HG03354 (cell line): Measurements from ENCODE around the gene TTPAL.
A peak's percentile ranks its signal among the peaks of the same experiment; 100 is the strongest.

Experiments used
- ATAC-seq: cut with Tn5 transposase; IDR thresholded peaks from one replicate; pipeline ENCODE4 v1.9.1; 2021; ENCODE audit warnings: mild to moderate bottlenecking; ENCODE audit not compliant: unreplicated experiment, poor library complexity, severe bottlenecking

Gene TTPAL

DNA sequence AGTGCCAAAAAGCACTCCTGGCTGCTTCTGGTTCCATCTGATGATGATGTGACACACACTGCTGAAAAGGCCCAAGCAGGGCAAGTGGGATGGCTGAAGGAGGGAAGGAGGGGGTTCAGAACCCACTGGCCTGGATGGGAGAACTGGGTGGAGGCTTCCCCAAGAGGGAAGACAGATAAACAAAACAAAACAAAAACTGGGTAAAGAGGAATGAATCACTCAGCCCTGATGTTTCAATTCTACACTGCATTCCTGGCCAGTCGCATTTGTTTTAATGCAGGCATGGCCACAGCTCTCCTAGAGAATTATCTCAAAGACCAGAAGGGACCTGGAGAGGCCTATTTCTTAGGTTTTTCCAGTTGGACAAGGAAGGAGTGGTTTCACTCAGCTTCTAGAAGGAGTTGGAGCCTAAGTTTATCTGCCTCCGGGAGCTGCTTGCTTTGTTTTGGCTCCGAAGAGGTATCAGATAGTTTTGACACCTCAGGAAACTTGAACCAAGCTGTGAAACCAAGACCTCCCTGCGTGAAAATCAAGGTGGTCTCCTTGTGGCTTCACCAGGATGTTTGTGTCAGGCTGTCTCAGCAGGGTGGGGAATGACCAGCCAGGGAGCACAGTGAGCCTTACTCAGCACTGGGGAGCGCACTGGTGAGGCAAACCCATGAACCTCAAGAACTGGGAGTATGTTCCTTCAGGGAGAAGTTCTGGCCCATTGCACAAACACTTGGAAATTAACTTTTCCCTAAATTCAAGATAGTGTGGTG, 16.1 kb downstream of the TTPAL start:
- no peak for ATAC-seq

- no peak for ATAC-seq
These were observed 18.6 kb downstream of the TTPAL start for GRCh38 chr20:44494266-44494665.

DNA sequence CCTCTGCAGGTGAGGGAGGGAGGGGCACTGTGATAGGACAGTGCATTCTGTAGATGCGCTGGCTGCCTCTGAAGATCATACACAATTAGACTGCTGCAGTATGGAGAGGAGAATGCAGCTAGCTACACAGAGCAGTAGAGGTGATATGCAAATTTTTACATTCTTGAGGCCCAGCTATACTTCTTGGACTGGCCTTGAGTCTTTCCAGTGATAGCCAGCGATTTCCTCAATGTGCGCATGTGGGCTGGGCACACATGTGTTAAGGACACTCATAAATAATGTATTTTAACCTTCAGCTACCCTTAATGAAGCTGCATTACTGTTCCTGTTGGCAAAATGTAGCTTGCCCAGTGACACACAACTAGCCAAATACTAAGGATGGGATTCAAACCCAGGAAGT, 19.0 kb downstream of the TTPAL start:
- ATAC-seq = no peak

DNA sequence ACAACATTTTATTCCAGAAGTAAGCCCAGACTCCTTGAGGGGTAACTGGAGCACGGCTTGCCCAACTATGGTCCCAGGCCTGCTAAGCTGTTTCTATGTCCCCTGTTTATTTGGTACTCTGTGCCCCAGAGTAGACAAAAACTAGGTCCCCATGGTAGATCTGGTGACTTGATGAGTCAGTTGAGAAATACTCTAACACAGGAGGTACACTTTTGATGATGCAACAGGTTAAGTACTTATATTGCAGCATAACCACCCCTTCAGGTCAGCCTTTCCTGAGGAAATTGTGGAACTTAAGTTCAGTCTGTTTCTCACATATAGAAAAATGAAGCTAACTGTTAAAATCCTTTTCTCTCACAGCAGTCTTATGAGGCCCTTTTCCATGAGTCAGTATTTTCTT, 19.6 kb downstream of the TTPAL start:
- ATAC-seq = no peak

GRCh38 chr20:44495802-44496481, 20.3 kb downstream of the TTPAL start:
- peak; percentile 42 for ATAC-seq

GRCh38 chr20:44496976-44497375, 21.3 kb downstream of the TTPAL start:
- no peak for ATAC-seq

GRCh38 chr20:44497761-44498160, 22.1 kb downstream of the TTPAL start:
- ATAC-seq = no peak

DNA sequence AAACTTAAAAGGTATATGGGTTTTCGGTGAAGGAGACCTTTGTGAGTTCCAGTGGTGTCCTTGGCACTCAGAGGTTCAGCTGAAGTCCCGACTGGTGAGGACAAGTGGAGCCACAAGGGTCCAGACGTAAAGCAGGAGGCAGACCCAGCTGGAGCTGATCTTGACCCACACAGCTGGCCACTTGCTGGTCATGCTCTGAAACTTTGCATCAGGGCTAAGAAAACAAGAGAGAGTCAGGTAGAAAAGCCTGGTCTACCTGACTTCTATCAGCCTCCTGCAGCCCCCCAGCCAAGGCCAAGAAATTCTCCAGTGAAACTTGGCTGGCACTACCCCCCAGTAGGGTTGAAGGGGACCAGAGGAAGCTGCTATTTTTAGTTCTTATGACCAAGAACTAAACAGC, 24.5 kb downstream of the TTPAL start:
- ATAC-seq = no peak

DNA sequence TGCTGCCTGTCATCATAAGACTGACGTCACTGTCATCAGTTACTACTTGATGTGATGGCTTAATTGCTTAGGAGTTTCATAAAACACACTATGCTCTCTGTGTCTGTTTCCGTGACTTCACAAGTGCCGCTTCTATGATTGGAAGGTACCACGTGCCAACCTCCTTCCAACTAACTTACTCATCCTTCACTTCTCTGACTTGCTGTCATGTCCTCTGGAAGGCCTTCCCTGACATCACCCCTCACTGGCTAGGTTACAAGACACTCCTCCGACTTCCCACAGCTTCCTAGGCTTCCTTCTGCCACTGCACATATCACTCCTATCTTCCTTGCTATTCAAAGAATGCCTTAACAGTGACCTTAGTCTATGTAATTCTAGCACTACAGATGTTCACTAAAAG, 25.8 kb downstream of the TTPAL start:
- ATAC-seq = no peak

DNA sequence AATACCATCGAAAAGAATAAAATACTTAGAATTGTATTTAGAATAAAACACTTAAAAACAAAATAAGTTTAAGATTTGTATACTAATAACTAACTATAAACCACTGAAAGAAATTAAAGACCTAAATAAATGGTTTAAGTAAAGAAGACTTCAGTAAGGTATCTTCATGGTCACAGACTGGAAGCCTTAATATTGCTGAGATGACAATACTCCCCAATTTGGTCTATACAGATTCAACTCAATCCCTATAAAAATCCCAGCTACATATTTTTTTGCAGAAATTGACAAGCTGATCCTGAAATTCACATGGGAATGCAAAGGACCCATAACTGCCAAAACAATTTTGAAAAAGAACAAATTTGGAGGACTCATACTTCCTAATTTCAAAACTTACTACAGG, 27.3 kb downstream of the TTPAL start:
- no peak for ATAC-seq

GRCh38 chr20:44504402-44505307, 29.0 kb downstream of the TTPAL start:
- no peak for ATAC-seq

- ATAC-seq = no peak
These were observed 34.1 kb downstream of the TTPAL start for GRCh38 chr20:44509762-44510161.

DNA sequence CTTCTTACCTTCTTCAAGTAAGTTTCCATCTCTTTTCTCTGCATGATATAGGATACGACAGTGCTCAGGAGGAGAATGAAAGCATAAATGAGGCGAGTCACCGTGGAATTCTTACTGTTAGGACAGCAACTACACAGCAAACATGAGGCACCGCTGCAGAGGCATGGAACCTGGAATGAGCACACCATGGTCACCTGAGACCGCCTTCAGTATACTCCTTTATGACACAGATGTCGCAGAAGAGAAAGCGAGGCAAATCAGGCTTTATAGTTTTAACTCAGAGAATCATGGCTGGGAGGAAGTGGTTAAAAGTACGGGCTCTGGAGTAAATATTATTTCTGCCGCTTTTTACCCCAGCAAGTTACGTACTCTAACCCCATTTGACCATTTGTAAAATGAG, 38.2 kb downstream of the TTPAL start:
- no peak for ATAC-seq

DNA sequence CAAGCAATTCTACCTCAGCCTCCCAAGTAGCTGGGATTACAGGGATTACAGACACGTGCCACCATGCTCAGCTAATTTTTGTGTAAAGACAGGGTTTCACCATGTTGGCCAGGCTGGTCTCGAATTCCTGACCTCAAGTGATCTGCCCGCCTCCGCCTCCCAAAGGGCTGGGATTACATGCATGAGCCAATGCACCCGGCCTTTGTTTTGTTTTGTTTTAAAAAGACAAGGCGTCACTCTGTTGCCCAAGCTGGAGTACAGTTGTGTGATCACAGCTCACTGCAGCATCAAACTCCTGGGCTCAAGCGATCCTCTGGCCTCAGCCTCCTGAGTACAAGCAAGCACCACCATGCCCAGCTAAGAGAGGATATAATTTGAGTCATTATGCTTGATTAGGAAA, 40.8 kb downstream of the TTPAL start:
- no peak for ATAC-seq

- ATAC-seq = no peak
These were observed 41.8 kb downstream of the TTPAL start for GRCh38 chr20:44517454-44517853.

GRCh38 chr20:44518248-44518647, 42.6 kb downstream of the TTPAL start:
- ATAC-seq = no peak

DNA sequence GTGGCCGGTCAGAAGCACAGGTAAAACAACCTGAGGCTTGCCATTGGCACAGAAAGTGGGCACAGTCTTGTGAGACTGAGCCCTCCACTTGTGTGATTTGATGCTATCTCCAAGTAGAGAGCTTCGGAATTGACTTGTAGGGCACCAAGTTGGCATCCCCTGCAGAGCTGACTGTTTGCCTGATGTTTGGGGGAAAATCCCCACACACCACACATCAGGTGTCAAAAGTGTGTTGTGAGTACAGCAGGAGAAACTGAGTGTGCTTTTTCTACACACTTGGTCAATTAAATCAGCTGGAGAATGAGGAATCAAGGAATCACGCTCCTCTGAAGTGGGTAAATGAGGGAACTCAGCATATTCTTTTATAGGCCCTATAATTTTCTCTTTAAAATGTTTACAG, 45.2 kb downstream of the TTPAL start:
- ATAC-seq = no peak

DNA sequence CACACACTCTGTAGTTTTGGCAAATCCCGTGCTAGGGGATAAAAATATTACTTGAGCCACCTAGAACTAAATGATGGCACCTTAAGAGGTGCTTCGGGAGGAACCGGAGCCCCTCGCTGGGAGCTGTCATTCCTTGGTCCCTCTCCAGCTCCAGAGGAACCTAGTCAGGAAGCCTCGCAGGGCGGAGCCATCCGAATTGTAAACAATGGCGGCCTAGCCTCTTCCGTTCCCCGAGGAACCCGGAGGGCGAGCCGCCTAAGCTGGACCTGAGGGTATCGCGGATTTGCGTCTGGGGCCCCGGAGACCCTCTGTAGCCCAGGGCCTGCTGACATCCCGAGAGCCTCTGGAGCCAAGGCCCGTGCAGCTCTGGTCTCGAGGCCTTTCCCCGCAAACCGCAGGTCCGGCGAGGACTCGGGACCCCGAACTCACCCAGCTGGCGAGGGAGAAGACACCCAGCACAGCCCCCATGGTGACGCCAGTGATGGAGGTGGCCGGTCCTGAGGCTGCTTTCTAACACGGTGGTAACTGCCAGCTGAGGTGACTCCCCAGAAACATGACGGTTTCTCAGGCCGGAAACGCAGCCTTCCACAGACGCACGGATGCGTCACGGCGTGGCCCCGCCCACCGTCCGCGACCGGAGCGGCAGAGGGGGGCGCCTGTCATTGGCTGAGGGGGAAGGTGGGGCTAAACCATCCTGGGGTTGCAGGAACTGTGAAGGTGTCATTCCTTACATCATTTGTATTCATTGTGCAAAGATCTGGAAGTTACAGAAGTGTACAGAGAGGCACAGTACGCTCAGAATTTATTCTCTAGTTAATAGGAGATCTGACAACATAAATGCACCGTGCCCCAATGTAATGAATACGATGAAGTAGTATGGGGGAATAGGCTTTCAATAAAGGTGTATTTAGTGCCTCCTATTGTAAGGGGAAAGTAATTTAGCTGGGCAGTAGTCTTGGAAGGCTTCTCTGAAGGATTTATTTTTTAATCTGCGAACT, 46.1 kb downstream of the TTPAL start, which contains the start of gene SERINC3:
Gene SERINC3, minus strand, starts transcription at position 587 of the 998 bp plus-strand sequence. Its CDS starts 119 bp downstream, at position 468.
- peak; percentile 98 for ATAC-seq

- no peak for ATAC-seq
These were observed 47.2 kb downstream of the TTPAL start for GRCh38 chr20:44522841-44523240.
